ENCODE results near the gene ANKRD65. TPM values are rescaled to one million over a fixed set of nuclear protein-coding genes. Genes with fewer than 3 reads are reported as not detected.

ANKRD65 gene
- total RNA-seq, 4 donors from 2014 or later, result 4.1 to 15.4 (median 8.7) TPM

- no peak for TF ChIP-seq CTCF (IDR thresholded peaks at IDR 0.05; ENCODE audit: low read depth)
Measured at GRCh38 chr1:1435106-1435903, 14.2 kb upstream of the ANKRD65 start, which contains the start of gene VWA1. VWA1 (plus strand) TSS chr1:1435690; CDS start chr1:1435749, 59 bp downstream.

GRCh38 chr1:1434824-1435105, 13.7 kb upstream of the ANKRD65 start:
- TF ChIP-seq CTCF (IDR thresholded peaks at IDR 0.05; ENCODE audit: low read depth), result no peak

GRCh38 chr1:1434131-1434823, 13.2 kb upstream of the ANKRD65 start:
- no peak for TF ChIP-seq CTCF (IDR thresholded peaks at IDR 0.05; ENCODE audit: low read depth)

- TF ChIP-seq CTCF (IDR thresholded peaks at IDR 0.05; ENCODE audit: low read depth), result no peak
Measured at GRCh38 chr1:1433804-1434130, 12.7 kb upstream of the ANKRD65 start.

GRCh38 chr1:1432951-1433803, 12.1 kb upstream of the ANKRD65 start:
- TF ChIP-seq CTCF (IDR thresholded peaks at IDR 0.05; ENCODE audit: low read depth), result no peak

- no peak for TF ChIP-seq CTCF (IDR thresholded peaks at IDR 0.05; ENCODE audit: low read depth)
Measured at GRCh38 chr1:1432274-1432950, 11.3 kb upstream of the ANKRD65 start.
